HCT116 (cell line): ENCODE data around the gene C7orf25. TPM values are rescaled to one million over a fixed set of nuclear protein-coding genes. Genes with fewer than 3 reads are reported as not detected.

Experiments
- ATAC-seq: fragments of 200-7000 bp; cut with Tn5 transposase; 2 replicates; pipeline ENCODE4 v1.9.1; 2020; ENCODE audit warnings: mild to moderate bottlenecking, moderate library complexity
- BruUV-seq: library from RNA; stranded (reverse); fragments of 400-500 nt; replicated peaks from 2 replicates; lab custom pipeline; 2021; lab: Mats Ljungman, UMichigan
- CTCF ChIA-PET: fragments of 300-600 bp; sonication (Branson Sonifier 250); formaldehyde crosslinking; loops from one replicate; lab custom pipeline; 2021; ENCODE audit warnings: antibody characterized with exemption; lab: Charles Lee
- POLR2A ChIA-PET: fragments of 300-600, 350-600 bp; sonication (Branson Sonifier 250); formaldehyde crosslinking; loops from one replicate; lab custom pipeline; 2021; ENCODE audit warnings: antibody characterized with exemption; lab: Charles Lee
- RAD21 ChIA-PET, 2 experiments: fragments of 300-600 bp; sonication (Branson Sonifier 250); formaldehyde crosslinking; loops; one replicate each; lab custom pipeline; 2023; ENCODE audit warnings: low total read pairs in 2 of 2; ENCODE audit not compliant: uncharacterized antibody in 2 of 2, unreplicated experiment in 2 of 2, low non-redundant PET in 1 of 2; lab: Charles Lee
- DNase-seq: peaks from one replicate; pipeline ENCODE4 v3.0.0-alpha.2; 2010; ENCODE audit warnings: low read depth, low spot score
- H2AFZ ChIP-seq: fragments of 200-600 bp; shearing (Covaris generic), sonication (generic); 2 replicates; pipeline ENCODE4 v1.6.1; 2017; ENCODE audit warnings: low read depth, mixed run types, mixed read lengths, antibody characterized with exemption, low read length; ENCODE audit not compliant: poor library complexity, severe bottlenecking
- H3K27ac ChIP-seq: 2 replicates; pipeline ENCODE4 v1.5.1; 2012; ENCODE audit warnings: low read depth, low read length
- H3K27me3 ChIP-seq: fragments of 200-600 bp; sonication (generic); 2 replicates; pipeline ENCODE4 v1.6.1; 2016; ENCODE audit warnings: mixed run types, low read length, mixed read lengths; ENCODE audit not compliant: insufficient read depth
- H3K36me3 ChIP-seq, 2 experiments: fragments of 200-500 bp in 1 of 2; fragments of 200-600 bp in 1 of 2; sonication (Bioruptor generic) in 1 of 2; sonication (generic) in 1 of 2; 2 replicates each; pipeline versions ENCODE4 v1.5.1 to v1.6.1; 2014 to 2016; ENCODE audit warnings: low read length in 2 of 2, inconsistent platforms in 1 of 2, mixed read lengths in 1 of 2, mixed run types in 1 of 2; ENCODE audit not compliant: insufficient read depth in 2 of 2, control insufficient read depth in 1 of 2
- H3K4me1 ChIP-seq, 2 experiments: fragments of 200-600 bp in 1 of 2; sonication (generic) in 1 of 2; 2 replicates each; pipeline versions ENCODE4 v1.5.1 to v1.6.1; 2012 to 2017; ENCODE audit warnings: low read length in 2 of 2, inconsistent platforms in 1 of 2, mild to moderate bottlenecking in 1 of 2, mixed read lengths in 1 of 2, mixed run types in 1 of 2, moderate library complexity in 1 of 2; ENCODE audit not compliant: insufficient read depth in 2 of 2, control insufficient read depth in 1 of 2
- H3K4me2 ChIP-seq: fragments of 200-600 bp; sonication (generic); 2 replicates; pipeline ENCODE4 v1.6.1; 2017; ENCODE audit warnings: mixed run types, low read length, mixed read lengths
- H3K4me3 ChIP-seq, 2 experiments: fragments of 200-600 bp in 1 of 2; sonication (generic) in 1 of 2; replicated peaks in 1 of 2; 2 replicates each; pipeline ENCODE4 v1.5.1; 2011 to 2016; ENCODE audit warnings: low read length in 2 of 2, control low read depth in 1 of 2, low read depth in 1 of 2, mild to moderate bottlenecking in 1 of 2, mixed read lengths in 1 of 2, mixed run types in 1 of 2
- H3K79me2 ChIP-seq: fragments of 200-600 bp; sonication (generic); 2 replicates; pipeline ENCODE4 v1.6.1; 2017; ENCODE audit warnings: mild to moderate bottlenecking, mixed run types, low read length, moderate library complexity, mixed read lengths; ENCODE audit not compliant: insufficient read depth
- H3K9ac ChIP-seq: fragments of 200-600 bp; sonication (generic); 2 replicates; pipeline ENCODE4 v1.6.1; 2016; ENCODE audit warnings: low read length, mixed read lengths
- H3K9me2 ChIP-seq: fragments of 200-600 bp; sonication (generic), shearing (Covaris generic); 2 replicates; pipeline ENCODE4 v1.6.1; 2017; ENCODE audit warnings: mixed run types, mild to moderate bottlenecking, moderate library complexity; ENCODE audit not compliant: insufficient read depth
- H3K9me3 ChIP-seq, 2 experiments: fragments of 200-500 bp in 1 of 2; fragments of 200-600 bp in 1 of 2; sonication (Bioruptor generic) in 1 of 2; sonication (generic) in 1 of 2; 2 replicates each; pipeline ENCODE4 v1.6.1; 2014 to 2017; ENCODE audit warnings: low read length in 2 of 2, mixed read lengths in 2 of 2, inconsistent platforms in 1 of 2, low read depth in 1 of 2, mild to moderate bottlenecking in 1 of 2, mixed run types in 1 of 2, moderate library complexity in 1 of 2; ENCODE audit not compliant: control insufficient read depth in 1 of 2, insufficient read depth in 1 of 2
- H4K20me1 ChIP-seq: fragments of 200-600 bp; sonication (generic), shearing (Covaris generic); 2 replicates; pipeline ENCODE4 v1.6.1; 2017; ENCODE audit warnings: mixed run types, mild to moderate bottlenecking, moderate library complexity; ENCODE audit not compliant: insufficient read depth
- ATF3 ChIP-seq: IDR thresholded peaks from 2 replicates; pipeline ENCODE4 v1.6.1; 2012
- CBX3 ChIP-seq: IDR thresholded peaks from 2 replicates; pipeline ENCODE4 v1.6.1; 2012; ENCODE audit warnings: low read depth
- CEBPB ChIP-seq: IDR thresholded peaks from 2 replicates; pipeline ENCODE4 v1.6.1; 2012; ENCODE audit warnings: low read depth
- EGR1 ChIP-seq: IDR thresholded peaks from 2 replicates; pipeline ENCODE4 v1.6.1; 2012; ENCODE audit warnings: low read depth
- ELF1 ChIP-seq: IDR thresholded peaks from 2 replicates; pipeline ENCODE4 v1.6.1; 2012; ENCODE audit warnings: low read depth, borderline replicate concordance
- EZH2 ChIP-seq: fragments of 200-600 bp; sonication (generic); IDR thresholded peaks from 2 replicates; pipeline ENCODE4 v1.6.1; 2017; ENCODE audit warnings: antibody characterized with exemption, mixed run types
- EZH2phosphoT487 ChIP-seq: fragments of 200-600 bp; IDR thresholded peaks from 2 replicates; pipeline ENCODE4 v1.6.1; 2018; ENCODE audit warnings: antibody characterized with exemption, borderline replicate concordance
- JUND ChIP-seq: IDR thresholded peaks from 2 replicates; pipeline ENCODE4 v1.6.1; 2012
- MAX ChIP-seq: IDR thresholded peaks from 2 replicates; pipeline ENCODE4 v1.6.1; 2012
- RAD21 ChIP-seq: IDR thresholded peaks from 2 replicates; pipeline ENCODE4 v1.6.1; 2012; ENCODE audit warnings: low read depth, mild to moderate bottlenecking
- REST ChIP-seq: IDR thresholded peaks from 2 replicates; pipeline ENCODE4 v1.6.1; 2012; ENCODE audit warnings: low read depth
- SP1 ChIP-seq: IDR thresholded peaks from 2 replicates; pipeline ENCODE4 v1.6.1; 2012; ENCODE audit warnings: low read depth
- TCF7L2 ChIP-seq: IDR thresholded peaks from 2 replicates; pipeline ENCODE4 v1.7.0; 2011; ENCODE audit warnings: borderline replicate concordance, inconsistent platforms; ENCODE audit not compliant: insufficient read depth, insufficient read length; ENCODE audit errors: extremely low read depth
- ZFX ChIP-seq: fragments of 450-650 bp; IDR thresholded peaks from 2 replicates; pipeline ENCODE4 v1.6.1; 2017
- intact Hi-C: fragments of 100-400 bp; cut with micrococcal nuclease; formaldehyde crosslinking; loops from 2 replicates; pipeline ENCODE4 v1.10.0; 2022
- total RNA-seq: library from RNA; stranded (reverse); gene quantifications from one replicate; pipeline ENCODE4 v1.2.1, GENCODE V29; 2021; ENCODE audit not compliant: unreplicated experiment

Gene C7orf25
- total RNA-seq, 1 experiment from 2014 or later, result 5.3 TPM

- no peak for TF ChIP-seq REST
Measured at GRCh38 chr7:42911454-42912447, at the start of gene C7orf25 (continued).

GRCh38 chr7:42961170-42961569 is 49.3 kb upstream of the C7orf25 start:
- ATAC-seq (no peak), DNase-seq (no peak)
- ChIA-PET CTCF (interaction anchor here (1.4 kb wide), 1 partner anchor 20 kb away, joined by 5 read pairs; no protein-coding TSS in a partner anchor), RAD21 (no interaction called here), POLR2A (no interaction called here)
- Histone ChIP-seq H3K36me3 (no peaks in the 10 kb centered on the region), H3K27me3 (no peaks in the 10 kb centered on the region), H3K9ac (no peak overlapping the region), H3K4me3 (no peak overlapping the region), H3K4me1 (no peaks in the 10 kb centered on the region), H3K27ac (no peak overlapping the region), H3K9me3 (no peaks in the 10 kb centered on the region), H2AFZ (no peak overlapping the region), H4K20me1 (no peaks in the 10 kb centered on the region), H3K9me2 (no peaks in the 10 kb centered on the region), H3K4me2 (no peak overlapping the region), H3K79me2 (no peaks in the 10 kb centered on the region)
- intact Hi-C loops, result no loop called here
- TF ChIP-seq ATF3 (no peak), CEBPB (no peak), EZH2phosphoT487 (no peak), EGR1 (no peak), EZH2 (no peak), CBX3 (no peak), ELF1 (no peak), JUND (no peak), RAD21 (no peak), MAX (no peak), TCF7L2 (no peak), ZFX (no peak), SP1 (no peak)
- no TSS peak for BruUV-seq
